Neutrophil (primary cell): ENCODE results near the gene NRG2.

Source experiments
- H3K27ac ChIP-seq: fragments of 200-600 bp; sonication (generic); 2 replicates; pipeline ENCODE4 v1.5.1; 2016; ENCODE audit warnings: mild to moderate bottlenecking, moderate library complexity
- H3K27me3 ChIP-seq: fragments of 200-600 bp; sonication (generic); 2 replicates; pipeline ENCODE4 v1.6.0; 2016; ENCODE audit warnings: mild to moderate bottlenecking
- H3K36me3 ChIP-seq: fragments of 200-600 bp; sonication (generic); 2 replicates; pipeline ENCODE4 v1.5.1; 2017
- H3K4me1 ChIP-seq, 2 experiments: fragments of 200-600 bp in 1 of 2; sonication (generic) in 1 of 2; 1 replicate in 1 of 2; 2 replicates in 1 of 2; pipeline versions ENCODE4 v1.5.1 to v1.6.1; 2013 to 2016; ENCODE audit warnings: low read depth in 1 of 2, low read length in 1 of 2, mild to moderate bottlenecking in 1 of 2, moderate library complexity in 1 of 2; ENCODE audit not compliant: control insufficient read depth in 1 of 2, insufficient read depth in 1 of 2
- H3K4me3 ChIP-seq, 2 experiments: fragments of 200-600 bp in 1 of 2; sonication (generic) in 1 of 2; 1 replicate in 1 of 2; 2 replicates in 1 of 2; pipeline ENCODE4 v1.5.1; 2013 to 2016; ENCODE audit warnings: low read depth in 1 of 2, low read length in 1 of 2, mild to moderate bottlenecking in 1 of 2, moderate library complexity in 1 of 2
- H3K9me3 ChIP-seq: fragments of 200-600 bp; sonication (generic); 2 replicates; pipeline ENCODE4 v1.5.1; 2016
- TF ChIP-seq, protein P1 (sequence below): fragments of 200-600 bp; sonication (generic); IDR thresholded peaks from 2 replicates; pipeline ENCODE4 v1.5.1; 2016; ENCODE audit warnings: antibody characterized with exemption

Gene NRG2

DNA sequence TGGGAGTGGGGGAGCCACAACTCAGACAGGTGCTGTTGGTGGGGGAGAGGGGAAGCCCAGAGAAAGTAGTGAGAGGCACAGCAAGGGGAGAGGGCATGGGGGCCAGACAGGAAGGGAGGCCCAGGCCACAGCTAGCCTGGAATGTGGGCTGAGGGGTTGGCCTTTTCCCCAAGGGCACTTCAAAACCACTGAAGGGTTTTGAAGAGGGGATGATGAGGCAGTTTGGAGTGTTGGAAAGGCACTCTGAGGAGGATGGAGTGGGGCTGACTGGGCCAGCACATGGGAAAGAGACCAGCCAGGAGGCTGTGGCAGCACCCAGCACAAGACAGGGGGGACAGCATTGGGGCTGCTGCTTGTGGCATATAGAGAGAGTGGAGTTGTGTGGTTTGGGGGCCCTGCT, 243.7 kb downstream of the NRG2 start:
- H3K27me3 ChIP-seq = peaks cover 93% of the 10 kb centered on the region
- H3K27ac ChIP-seq = no peak overlapping the region
- no peak overlapping the region for H3K4me3 ChIP-seq
- H3K36me3 ChIP-seq = no peaks in the 10 kb centered on the region
- TF ChIP-seq, protein P1, sequence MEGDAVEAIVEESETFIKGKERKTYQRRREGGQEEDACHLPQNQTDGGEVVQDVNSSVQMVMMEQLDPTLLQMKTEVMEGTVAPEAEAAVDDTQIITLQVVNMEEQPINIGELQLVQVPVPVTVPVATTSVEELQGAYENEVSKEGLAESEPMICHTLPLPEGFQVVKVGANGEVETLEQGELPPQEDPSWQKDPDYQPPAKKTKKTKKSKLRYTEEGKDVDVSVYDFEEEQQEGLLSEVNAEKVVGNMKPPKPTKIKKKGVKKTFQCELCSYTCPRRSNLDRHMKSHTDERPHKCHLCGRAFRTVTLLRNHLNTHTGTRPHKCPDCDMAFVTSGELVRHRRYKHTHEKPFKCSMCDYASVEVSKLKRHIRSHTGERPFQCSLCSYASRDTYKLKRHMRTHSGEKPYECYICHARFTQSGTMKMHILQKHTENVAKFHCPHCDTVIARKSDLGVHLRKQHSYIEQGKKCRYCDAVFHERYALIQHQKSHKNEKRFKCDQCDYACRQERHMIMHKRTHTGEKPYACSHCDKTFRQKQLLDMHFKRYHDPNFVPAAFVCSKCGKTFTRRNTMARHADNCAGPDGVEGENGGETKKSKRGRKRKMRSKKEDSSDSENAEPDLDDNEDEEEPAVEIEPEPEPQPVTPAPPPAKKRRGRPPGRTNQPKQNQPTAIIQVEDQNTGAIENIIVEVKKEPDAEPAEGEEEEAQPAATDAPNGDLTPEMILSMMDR = no peak
- H3K9me3 ChIP-seq = no peaks in the 10 kb centered on the region
- H3K4me1 ChIP-seq = no peaks in the 10 kb centered on the region

DNA sequence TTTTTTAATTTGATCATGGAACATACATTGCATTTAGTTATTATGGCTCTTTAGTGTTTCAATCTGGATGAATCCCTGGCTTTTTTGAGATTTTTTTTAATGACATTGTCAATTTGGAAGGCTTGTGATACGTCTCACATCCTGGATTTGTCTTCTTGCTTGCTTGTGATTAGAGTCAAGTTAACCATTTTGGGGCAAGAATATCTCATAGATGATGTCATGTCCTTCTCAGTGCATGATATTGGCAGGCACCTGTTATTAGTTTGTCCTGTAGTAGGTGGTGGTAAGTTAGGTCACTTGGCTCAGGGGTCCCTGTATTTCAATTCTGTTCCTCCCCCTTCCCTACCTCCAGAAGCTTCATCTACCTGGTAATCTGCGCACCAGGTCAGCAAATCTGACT, 244.2 kb downstream of the NRG2 start:
- TF ChIP-seq, protein P1 = no peak
- no peak overlapping the region for H3K27ac ChIP-seq
- no peaks in the 10 kb centered on the region for H3K9me3 ChIP-seq
- H3K27me3 ChIP-seq = peaks cover 98% of the 10 kb centered on the region
- H3K4me1 ChIP-seq = no peaks in the 10 kb centered on the region
- H3K4me3 ChIP-seq = no peak overlapping the region
- no peaks in the 10 kb centered on the region for H3K36me3 ChIP-seq

DNA sequence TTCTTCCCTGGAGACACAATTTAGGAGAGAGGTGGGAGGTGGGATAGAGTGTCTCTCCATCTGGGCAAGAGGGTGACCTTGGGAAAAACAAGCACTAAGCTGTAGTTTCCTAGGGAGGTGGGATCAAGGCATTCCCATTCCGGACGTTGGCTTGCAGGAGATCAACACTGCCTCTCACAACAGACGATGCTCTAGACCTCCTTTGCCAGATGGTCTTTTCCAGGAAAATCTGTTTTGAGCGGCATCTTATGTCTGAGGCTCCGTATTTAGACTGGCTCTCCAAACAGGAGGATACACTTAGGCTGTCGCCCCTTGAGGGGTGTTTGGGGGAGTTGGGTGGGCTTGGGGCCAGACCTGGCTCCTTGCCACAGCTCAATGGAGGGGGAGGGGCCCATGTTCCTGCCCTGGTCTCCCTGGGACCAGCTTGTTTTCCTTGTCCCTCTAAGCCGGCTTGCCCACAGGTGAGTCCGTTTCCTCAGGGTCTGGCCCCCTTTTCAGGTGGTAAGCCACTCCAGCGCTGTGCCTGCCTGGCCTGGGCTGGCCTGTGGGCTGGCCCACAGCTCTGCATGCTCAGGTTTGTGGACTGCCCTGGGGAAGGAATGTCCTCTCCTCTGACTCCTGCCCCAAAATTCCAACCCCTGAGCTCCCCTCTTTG, 245.1 kb downstream of the NRG2 start:
- no peak overlapping the region for H3K27ac ChIP-seq
- TF ChIP-seq, protein P1 = no peak
- H3K4me1 ChIP-seq = no peaks in the 10 kb centered on the region
- peaks cover 99% of the 10 kb centered on the region for H3K27me3 ChIP-seq
- no peaks in the 10 kb centered on the region for H3K36me3 ChIP-seq
- no peaks in the 10 kb centered on the region for H3K9me3 ChIP-seq
- H3K4me3 ChIP-seq = no peak overlapping the region

DNA sequence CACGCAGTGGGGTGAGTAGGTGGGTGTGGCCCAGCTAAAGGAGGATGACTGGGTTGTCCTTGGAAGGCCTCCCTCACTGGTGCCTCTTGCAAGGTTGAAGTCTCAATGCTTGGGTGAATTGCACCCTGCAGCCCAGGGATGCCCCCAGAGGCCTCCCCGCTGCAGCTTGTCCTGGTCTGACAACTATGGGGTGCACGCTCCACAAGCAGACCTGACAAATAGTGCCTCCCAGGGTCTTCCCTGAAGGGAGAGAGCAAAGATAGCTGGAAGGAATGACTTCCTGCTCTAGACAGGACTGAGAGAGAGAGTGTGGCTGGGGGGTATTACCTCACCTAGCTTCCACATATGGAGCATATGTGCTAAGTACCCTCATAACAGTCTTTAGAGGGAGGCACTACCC, 245.8 kb downstream of the NRG2 start:
- TF ChIP-seq, protein P1 = no peak
- Histone ChIP-seq H3K27me3 (peaks cover 99% of the 10 kb centered on the region), H3K4me1 (no peaks in the 10 kb centered on the region), H3K27ac (no peak overlapping the region), H3K4me3 (no peak overlapping the region), H3K36me3 (no peaks in the 10 kb centered on the region), H3K9me3 (no peaks in the 10 kb centered on the region)
